Erythroblast (primary cell): Measurements from ENCODE around the gene PSPN.

Source experiments
- DNase-seq, 2 experiments: peaks; one replicate each; lab custom pipeline; 2025; lab: John Stamatoyannopoulos, UW
- GATA1 ChIP-seq: IDR thresholded peaks from 2 replicates; pipeline ENCODE4 v1.6.1; 2011; ENCODE audit warnings: low read depth, mild to moderate bottlenecking, control low read depth, low read length, moderate library complexity
- POLR2A ChIP-seq: IDR thresholded peaks from 2 replicates; pipeline ENCODE4 v1.6.1; 2011; ENCODE audit warnings: mild to moderate bottlenecking, low read length

PSPN gene

DNA sequence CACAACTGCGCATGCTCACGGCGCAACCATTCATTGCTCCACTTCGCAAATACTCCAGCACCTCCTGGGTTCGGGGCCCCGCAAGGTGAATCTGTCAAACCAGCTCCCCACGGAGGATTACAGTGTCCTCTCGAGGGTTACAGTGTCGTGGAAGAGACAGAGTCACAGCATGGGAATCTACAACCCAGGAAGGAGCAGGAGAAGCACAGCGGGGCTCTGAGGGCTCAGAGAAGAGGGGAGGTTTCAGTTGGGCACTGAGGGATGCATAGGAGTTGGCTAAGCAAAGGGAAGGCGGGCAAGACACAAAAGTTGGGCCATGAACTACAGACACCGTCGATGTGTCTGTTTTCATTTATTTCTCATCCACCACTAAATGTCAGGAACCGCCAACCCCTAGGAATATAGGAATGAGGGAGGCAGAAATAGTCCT lies 18.3 kb upstream of the PSPN start:
- DNase-seq, result no peak
- TF ChIP-seq GATA1, result no peak
- no peak for TF ChIP-seq POLR2A

DNA sequence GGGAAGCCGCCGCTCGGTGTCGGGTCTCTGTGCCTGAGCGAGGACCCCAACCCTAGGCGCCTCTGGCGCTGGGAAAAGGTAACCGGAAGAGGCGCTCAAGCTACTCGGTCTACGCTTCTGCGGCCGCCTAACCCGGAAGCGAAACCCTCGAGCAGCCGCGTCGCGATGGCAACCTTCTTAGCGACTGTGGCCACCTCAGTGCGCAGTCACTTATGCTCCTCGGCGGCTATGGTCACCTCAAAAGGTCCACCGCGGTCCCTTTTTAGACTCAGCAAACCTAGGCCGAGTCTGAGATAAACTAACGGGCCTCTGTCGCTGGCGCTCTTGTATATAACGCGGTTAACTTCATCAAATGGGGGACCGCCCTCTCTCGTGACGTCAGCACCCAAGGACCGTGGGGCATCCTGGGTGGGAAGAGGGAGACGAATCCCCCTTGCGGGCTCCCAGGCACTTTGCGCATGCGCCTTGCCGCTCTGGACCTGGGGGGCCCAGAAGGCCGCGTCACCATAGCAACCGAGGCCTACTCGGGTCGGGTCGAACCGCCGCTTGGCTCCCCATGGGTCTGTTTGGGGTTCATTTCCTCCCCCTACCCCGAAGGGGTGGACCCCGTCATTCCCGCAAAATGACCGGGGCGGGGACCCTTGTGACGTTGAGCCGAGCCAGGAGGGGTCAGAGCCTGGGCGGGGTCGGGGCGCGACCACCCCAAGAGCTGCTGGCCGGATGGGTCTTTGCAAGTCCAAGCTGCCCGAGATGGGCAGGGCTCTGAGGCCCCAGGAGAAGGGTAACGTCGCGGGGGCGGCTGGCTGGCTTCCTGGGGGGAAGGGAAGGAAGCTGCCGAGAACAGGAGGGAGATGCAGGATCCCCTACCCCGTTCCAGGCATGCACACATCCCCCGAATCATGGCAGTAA lies 17.6 kb upstream of the PSPN start, which contains the start of gene GTF2F1:
Gene GTF2F1, minus strand, starts transcription at position 91 of the 909 bp plus-strand sequence. CDS start 169 bp downstream, outside the sequence.
- peak; percentile 94 to 95 for DNase-seq
- TF ChIP-seq GATA1 (no peak), POLR2A (peak; percentile 74)

DNA sequence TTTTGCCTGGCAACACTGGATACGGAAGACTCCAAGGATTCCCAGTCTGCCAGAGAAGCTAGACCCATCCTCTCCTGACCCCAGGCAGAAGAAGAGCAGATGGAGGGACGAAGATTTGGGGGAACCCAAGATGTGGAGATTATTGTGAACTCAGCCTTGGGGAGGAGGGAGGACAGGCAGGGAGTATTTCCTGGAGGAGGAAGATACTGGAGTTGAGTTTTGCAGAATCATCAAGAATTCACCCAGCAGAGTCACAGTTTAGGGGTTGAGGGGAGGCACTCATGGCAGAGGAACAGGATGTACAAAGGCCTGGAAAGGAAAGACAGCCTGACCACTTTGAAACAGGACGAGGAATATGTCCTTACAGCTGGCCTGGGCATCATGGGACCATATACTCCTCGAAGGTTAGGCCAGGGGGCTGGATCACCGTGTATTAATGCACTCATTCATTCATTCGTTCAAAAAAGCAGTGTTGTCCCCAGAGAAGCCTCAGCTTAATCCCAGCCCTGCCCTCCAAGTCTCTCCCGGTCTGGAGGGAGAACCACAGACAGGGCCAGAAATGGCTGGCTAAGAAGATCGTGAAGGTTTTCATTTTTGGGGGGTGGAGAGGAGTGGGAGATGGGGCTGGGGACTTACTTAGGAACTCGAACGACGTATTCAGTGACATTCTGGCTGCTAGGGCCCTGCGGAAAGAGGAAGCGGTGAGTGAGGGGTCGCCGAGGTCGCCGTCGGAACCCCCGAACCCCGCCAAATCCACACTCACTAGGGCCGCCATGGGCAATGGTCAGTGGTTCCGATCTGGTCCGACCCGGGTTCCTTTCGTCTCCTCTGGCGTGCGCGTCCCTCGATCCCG lies 16.7 kb upstream of the PSPN start:
- TF ChIP-seq POLR2A, result no peak
- no peak for TF ChIP-seq GATA1
- DNase-seq, result no peak

DNA sequence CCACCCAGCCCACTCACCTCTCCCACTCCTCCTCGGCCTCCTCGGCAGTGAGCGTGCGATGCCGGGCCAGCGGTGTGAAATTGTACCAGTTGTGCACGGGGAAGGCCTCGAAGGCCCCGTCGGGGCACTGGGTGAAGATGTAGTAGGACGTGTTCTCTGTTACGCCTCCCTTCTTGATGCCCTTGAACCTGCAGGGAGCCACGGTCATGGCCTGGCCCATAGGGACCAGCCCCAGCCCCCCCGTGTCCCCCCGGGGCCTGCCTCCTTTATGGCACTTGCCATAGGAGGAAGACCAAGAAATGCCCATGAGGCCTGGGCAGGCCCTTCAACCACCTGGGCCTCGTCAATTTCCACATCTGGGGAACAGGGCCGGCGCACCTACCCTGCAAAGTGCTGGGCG lies 11.6 kb upstream of the PSPN start:
- no peak for DNase-seq
- no peak for TF ChIP-seq GATA1

DNA sequence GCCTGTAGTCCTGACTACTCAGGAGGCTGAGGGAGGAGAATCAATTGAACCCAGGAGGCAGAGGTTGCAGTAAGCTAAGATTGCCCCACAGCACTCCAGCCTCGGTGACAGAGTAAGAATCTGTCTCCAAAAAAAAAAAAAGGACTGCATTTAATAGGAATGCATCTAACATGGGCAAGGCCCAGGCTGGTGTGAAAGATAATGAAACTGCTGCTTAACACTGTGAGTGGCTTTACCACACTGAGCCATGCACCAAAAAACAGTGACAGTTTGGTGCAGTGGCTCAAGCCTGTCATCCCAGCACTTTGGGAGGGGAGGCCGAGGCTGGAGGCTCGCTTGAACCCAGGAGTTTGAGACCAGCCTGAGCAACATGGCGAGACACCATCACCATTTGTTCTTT lies 8.6 kb upstream of the PSPN start:
- DNase-seq, result peak in 1 of 2 experiments; percentile 42
- TF ChIP-seq GATA1 (no peak), POLR2A (no peak)

DNA sequence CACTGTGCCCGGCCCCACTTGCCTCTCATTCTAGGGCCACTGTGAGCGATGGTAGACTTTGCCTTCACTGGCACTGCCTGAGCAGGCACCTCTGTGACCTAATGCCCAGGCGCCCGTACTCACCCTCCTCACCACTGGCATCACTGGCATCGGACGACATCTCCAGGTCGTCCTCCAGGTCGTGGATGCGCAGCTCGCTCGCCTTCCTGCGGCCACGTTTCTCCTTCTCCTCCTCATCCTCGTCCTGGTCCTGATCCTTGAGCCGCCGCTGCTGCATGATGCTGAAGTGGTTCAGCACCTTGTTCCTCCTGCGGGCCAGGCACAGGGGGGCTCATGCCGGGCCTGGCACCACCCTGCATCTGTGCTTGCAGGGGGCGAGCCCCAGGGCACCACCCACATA lies 7.5 kb upstream of the PSPN start:
- no peak for TF ChIP-seq GATA1
- no peak for TF ChIP-seq POLR2A
- no peak for DNase-seq

DNA sequence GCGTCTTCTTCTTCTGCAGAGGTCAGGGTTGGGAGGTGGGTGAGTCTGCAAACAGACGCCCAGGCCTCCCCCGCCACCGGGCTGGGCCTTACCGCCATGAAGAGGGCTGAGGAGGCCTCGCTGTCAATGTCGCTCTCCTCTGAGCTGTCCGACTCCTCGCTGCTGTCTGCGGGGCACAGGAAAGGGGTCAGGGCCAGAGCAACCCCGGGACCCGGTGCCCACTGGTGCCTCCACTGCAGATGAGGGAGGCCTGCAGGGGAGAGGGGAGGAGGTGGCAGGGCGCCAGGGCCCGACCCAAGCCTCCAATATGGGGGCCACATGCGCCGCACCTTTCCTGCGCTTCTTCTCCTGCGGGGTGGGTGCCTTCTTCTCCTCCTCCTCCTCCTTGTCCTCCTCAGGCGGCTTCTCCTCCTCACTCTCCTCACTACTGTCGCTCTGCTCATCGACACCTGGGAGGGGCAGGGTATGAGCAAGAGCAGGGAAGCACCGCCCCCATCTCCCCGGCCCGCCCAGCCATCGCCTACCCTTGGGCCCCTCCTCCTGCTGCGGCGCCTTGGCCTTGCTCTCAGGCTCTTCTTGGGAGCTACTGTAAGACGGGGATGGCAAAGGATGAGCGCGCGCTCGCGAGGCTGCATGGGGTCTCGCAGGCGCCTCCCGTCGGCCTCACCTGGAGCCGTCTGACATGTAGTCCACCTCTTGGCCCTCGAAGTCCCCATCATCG lies 5.5 kb upstream of the PSPN start:
- TF ChIP-seq POLR2A, result no peak
- TF ChIP-seq GATA1, result no peak
- no peak for DNase-seq

DNA sequence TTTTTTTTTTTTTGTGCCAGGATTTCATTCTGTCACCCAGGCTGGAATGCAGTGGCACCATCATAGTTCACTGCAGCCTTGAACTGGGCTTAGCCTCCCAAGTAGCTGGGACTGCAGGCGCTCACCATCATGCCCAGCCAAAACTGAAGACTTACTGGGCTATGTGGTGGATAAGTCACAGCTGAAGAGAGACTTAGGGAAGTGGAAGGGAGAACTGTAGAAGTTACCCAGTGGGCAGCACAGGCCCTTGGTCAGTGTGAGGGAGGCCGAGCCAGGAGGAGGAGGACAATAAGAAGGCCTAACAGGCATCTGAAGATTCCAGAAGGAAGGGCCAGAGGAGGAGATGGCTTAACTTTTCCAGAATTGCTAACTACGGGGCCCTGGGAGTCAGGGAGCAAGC lies 4.0 kb upstream of the PSPN start:
- TF ChIP-seq GATA1, result no peak
- TF ChIP-seq POLR2A, result no peak
- DNase-seq, result no peak

DNA sequence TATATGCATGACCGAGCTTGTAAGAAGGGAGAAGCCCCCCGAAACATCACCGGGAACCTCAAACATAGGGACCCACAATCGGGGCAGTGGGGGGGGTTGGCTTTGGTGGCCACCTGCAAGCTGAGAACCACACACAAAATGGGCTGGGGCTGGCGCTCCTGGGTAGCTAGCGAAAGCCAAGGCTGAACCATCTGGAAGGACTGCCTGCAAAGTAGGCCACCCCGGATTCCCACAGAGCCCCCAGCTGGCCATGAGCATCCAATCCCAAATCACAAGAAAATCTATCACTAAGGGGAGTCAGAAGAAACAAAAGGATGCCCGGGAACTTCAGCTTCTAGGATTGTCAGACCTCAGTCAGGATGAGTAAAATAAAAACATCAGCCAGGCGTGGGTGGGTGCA lies 2.8 kb upstream of the PSPN start:
- TF ChIP-seq POLR2A, result no peak
- TF ChIP-seq GATA1, result no peak
- no peak for DNase-seq

DNA sequence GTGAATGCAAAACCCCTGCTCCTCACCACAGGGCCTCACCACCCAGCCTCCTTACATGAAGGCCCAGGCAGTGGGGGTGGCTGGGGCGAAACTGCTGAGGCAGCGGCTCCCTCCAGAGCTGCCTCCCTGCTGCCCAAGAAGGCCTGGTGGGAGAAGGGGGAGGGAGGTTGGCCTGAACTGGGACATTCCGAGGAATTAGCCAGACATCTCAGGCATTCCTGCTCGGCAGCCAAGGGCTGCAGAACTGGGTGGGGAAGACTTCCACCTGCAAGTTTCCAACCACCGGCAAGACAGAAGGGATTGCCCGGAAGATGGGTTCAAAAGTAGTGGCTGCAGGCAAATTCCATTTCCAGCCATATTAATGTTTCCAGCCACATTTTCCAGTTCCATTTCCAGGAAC lies 2.3 kb upstream of the PSPN start:
- TF ChIP-seq GATA1 (no peak), POLR2A (no peak)
- DNase-seq, result no peak

DNA sequence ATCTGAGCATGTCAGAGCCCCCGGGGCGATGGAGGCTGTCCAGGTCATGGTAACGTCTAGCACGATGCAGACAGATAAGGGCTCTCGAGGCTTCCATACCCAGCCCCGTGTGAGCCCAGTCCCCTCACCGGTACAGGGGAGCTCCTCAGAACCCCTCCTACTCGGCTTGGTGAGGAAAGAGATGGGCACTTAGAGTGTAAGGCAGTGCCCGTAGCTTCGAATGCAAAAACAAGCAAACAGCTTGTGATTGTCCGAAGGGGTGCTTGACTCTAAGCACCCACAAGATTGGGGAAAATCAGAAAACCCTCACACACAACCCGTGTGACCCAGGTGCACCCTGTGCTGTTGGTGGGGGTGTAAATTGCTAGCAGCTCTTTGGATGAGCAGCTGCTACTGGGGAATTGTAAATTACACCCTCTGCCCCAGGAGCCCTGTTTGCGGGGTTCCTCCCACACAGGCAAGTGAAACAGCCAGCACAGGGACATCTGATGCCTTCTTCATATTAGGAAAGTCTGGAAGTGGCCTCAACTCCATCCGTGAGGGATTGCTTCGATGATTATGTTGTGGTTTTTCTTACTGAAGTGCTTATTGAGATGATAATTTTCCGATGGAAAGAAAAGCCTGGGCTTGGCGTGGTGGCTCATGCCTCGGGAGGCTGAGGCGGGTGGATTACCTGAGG lies 918 bp upstream of the PSPN start:
- no peak for DNase-seq
- TF ChIP-seq GATA1 (no peak), POLR2A (no peak)

DNA sequence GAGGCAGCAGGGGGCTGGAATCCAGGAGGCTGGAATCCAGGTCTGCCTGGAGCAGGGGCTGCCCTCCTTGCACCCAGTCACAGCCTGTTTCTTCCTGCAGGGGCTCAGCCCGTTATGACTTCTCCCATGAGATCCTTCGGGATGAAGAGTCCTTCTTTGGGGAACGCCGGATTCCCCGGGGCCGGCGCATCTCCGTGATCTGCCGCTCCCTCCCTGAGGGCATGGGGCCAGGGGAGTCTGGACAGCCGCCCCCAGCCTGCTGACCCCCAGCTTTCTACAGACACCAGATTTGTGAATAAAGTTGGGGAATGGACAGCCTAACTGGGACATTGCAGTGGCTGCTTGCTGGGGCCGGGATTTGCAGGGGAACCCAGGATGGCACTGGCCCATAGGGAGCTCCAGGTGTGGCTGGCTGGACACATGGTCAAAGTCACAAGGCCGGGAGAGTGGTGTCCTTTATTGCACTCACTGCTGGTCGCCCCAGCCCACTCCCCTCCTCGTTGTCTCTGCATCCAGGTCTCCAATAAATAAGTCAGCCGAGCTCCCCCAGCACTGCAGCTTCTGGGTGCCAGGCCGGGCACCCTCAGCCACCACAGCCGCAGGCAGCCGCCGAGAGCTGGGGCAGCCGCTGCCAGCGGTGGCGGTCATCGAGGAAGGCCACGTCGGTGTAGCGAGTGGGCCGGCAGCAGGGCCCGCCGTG lies 872 bp downstream of the PSPN start:
- TF ChIP-seq GATA1, result no peak
- TF ChIP-seq POLR2A, result no peak
- no peak for DNase-seq

DNA sequence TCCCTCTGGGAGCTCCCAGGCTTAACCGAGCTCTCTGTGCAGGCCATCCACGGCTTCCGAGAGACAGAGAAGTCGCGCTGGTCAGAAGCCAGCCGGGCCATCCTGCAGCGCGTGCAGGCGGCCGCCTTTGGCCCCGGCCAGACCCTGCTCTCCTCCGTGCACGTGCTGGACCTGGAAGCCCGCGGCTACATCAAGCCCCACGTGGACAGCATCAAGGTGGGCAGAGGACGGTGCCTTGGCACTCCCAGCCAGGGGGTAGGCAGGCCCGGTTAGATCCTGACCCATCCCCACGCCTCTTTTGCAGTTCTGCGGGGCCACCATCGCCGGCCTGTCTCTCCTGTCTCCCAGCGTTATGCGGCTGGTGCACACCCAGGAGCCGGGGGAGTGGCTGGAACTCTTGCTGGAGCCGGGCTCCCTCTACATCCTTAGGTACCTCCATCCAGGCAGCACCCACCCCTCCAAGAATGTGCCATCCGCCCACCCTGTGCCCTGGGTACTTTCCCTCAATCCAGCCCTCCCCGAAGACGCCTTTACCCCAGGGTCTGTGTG lies 1.5 kb downstream of the PSPN start:
- TF ChIP-seq POLR2A (no peak), GATA1 (no peak)
- DNase-seq, result no peak
